Fibroblast of the aortic adventitia (primary cell): Measurements from ENCODE around the gene ARL16. TPM values are rescaled to one million over a fixed set of nuclear protein-coding genes. Genes with fewer than 3 reads are reported as not detected.

Experiments
- DNase-seq: peaks from one replicate; pipeline ENCODE4 v3.0.0-alpha.2; 2010; ENCODE audit warnings: low read depth
- H3K4me3 ChIP-seq: 2 replicates; pipeline ENCODE4 v1.5.1; 2011; ENCODE audit warnings: low read depth, mild to moderate bottlenecking, control low read depth, low read length, moderate library complexity
- small RNA-seq: library from RNA; depleted of rRNA; stranded (forward); fragments of <200 nt; gene quantifications from one replicate; pipeline ENCODE3, GENCODE V24; 2012
- total RNA-seq: library from RNA; depleted of rRNA; stranded (reverse); fragments of >200 nt; gene quantifications from 2 replicates; pipeline ENCODE4 v1.2.3, GENCODE V29; 2012; ENCODE audit warnings: low replicate concordance
- TF ChIP-seq, protein P1 (sequence below): IDR thresholded peaks from 2 replicates; pipeline ENCODE4 v1.5.1; 2011; ENCODE audit warnings: mild to moderate bottlenecking, low read length, control low read depth, inconsistent platforms; ENCODE audit not compliant: insufficient read depth

ARL16 gene
- total RNA-seq, 1 donor = 26.4 TPM

DNA sequence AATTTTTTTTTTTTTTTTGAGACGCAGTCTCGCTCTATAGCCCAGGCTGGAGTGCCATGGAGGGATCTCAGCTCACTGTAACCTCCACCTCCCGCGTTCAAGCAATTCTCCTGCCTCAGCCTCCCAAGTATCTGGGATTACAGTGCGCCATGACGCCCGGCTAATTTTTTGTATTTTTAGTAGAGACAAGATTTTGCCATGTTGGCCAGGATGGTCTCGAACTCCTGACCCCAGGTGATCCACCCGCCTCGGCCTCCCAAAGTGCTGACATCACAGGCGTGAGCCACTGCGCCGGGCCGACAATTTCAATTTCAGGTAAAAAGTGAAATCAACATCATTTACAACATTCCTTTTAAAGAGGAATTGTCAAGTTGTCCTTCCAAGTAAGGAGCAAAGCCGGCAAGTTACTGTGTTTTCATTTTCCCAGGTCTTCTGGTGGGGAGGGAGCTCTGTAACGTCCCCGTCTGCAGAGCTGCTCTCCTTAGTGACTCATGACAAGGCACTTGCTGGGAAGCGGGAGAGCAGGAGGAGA lies 47.6 kb downstream of the ARL16 start:
- TF ChIP-seq, protein P1, sequence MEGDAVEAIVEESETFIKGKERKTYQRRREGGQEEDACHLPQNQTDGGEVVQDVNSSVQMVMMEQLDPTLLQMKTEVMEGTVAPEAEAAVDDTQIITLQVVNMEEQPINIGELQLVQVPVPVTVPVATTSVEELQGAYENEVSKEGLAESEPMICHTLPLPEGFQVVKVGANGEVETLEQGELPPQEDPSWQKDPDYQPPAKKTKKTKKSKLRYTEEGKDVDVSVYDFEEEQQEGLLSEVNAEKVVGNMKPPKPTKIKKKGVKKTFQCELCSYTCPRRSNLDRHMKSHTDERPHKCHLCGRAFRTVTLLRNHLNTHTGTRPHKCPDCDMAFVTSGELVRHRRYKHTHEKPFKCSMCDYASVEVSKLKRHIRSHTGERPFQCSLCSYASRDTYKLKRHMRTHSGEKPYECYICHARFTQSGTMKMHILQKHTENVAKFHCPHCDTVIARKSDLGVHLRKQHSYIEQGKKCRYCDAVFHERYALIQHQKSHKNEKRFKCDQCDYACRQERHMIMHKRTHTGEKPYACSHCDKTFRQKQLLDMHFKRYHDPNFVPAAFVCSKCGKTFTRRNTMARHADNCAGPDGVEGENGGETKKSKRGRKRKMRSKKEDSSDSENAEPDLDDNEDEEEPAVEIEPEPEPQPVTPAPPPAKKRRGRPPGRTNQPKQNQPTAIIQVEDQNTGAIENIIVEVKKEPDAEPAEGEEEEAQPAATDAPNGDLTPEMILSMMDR = no peak
- peak overlapping the region; percentile 91 for H3K4me3 ChIP-seq
- no peak for DNase-seq

DNA sequence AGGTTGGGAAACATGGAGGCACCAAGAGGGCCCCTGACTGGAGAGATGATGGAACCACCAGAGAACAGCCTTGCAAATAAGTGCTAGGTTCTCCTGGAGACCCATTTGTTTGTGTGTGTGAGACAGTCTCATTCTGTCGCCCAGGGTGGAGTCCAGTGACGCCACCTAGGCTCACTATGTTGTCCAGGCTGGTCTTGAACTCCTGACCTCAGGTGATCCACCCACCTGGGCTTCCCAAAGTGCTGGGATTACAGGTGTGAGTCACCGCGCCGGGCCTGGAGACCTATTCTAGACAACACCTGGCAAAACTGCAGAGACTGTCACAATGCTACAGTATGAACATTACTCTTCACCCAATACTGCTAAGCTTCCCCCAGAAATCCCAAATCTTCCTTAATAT lies 48.2 kb downstream of the ARL16 start:
- TF ChIP-seq, protein P1 = no peak
- peak overlapping the region; percentile 91 for H3K4me3 ChIP-seq
- DNase-seq = no peak

DNA sequence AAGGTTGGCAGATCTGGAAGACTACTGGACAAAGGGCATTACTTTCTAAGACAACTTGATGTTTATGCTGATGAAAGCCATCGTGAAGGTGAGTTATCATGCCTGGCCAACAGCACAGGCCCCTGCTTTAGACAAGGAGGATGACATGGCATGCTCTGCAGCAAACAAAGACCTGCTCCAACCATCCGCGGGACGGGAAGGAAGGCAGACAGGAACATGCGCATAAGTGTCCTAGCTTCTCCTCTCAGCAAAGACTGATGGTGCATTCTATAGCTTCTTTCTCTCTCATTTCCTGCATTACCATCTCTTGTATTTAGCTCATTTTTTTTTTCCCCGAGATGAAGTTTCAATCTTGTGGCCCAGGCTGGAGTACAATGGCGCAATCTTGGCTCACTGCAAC lies 52.1 kb downstream of the ARL16 start:
- TF ChIP-seq, protein P1 = no peak
- H3K4me3 ChIP-seq = no peak overlapping the region
- DNase-seq = no peak

Small RNA genes lying within 50 kb of the gene (small RNA-seq; reads per million reads assigned to genes)
- gene MIR6786 = not detected

Other genes with a start within 250 kb of the ARL16 start
- gene ACTG1, start 171.0 kb downstream of the ARL16 start, total RNA-seq = 3,211 and 6,650 TPM in 2 replicates
- 1.3 and 1.8 TPM in 2 replicates for gene FSCN2, start 155.4 kb downstream of the ARL16 start, total RNA-seq
- gene FAAP100, start 131.4 kb downstream of the ARL16 start, total RNA-seq = 31.7 and 32.4 TPM in 2 replicates
- 34.4 and 60.3 TPM in 2 replicates for gene NPLOC4, start 46.7 kb downstream of the ARL16 start, total RNA-seq
- 2.7 and 4.5 TPM in 2 replicates for gene TSPAN10, start 46.6 kb downstream of the ARL16 start, total RNA-seq
- gene PDE6G, start 27.3 kb downstream of the ARL16 start, total RNA-seq = 0.63 TPM in 1 of 2 replicates, not detected in the other
- 20.7 and 22.2 TPM in 2 replicates for gene OXLD1, start 17.2 kb downstream of the ARL16 start, total RNA-seq
- 7.0 and 12.0 TPM in 2 replicates for gene CCDC137, start 17.1 kb downstream of the ARL16 start, total RNA-seq
- gene HGS, start 214 bp upstream of the ARL16 start, total RNA-seq = 89.0 and 94.7 TPM in 2 replicates
- 19.2 and 23.7 TPM in 2 replicates for gene MRPL12, start 19.6 kb upstream of the ARL16 start, total RNA-seq
- 4.1 and 19.3 TPM in 2 replicates for gene SLC25A10, start 28.5 kb upstream of the ARL16 start, total RNA-seq
- not detected in 2 replicates for gene GCGR, start 120.4 kb upstream of the ARL16 start, total RNA-seq
- gene MCRIP1, start 149.5 kb upstream of the ARL16 start, total RNA-seq = 130 and 195 TPM in 2 replicates
- not detected in 2 replicates for gene PPP1R27, start 151.3 kb upstream of the ARL16 start, total RNA-seq
- gene P4HB, start 176.7 kb upstream of the ARL16 start, total RNA-seq = 763 and 1,500 TPM in 2 replicates
- 95.1 and 149 TPM in 2 replicates for gene ARHGDIA, start 187.5 kb upstream of the ARL16 start, total RNA-seq
- gene ALYREF, start 207.8 kb upstream of the ARL16 start, total RNA-seq = 43.6 and 77.3 TPM in 2 replicates
- gene ANAPC11, start 207.9 kb upstream of the ARL16 start, total RNA-seq = 172 and 178 TPM in 2 replicates
- 1.3 and 1.4 TPM in 2 replicates for gene NPB, start 218.4 kb upstream of the ARL16 start, total RNA-seq
- gene PCYT2, start 227.6 kb upstream of the ARL16 start, total RNA-seq = 20.3 and 36.7 TPM in 2 replicates
- gene SIRT7, start 234.4 kb upstream of the ARL16 start, total RNA-seq = 12.7 and 18.1 TPM in 2 replicates
- 19.1 and 28.0 TPM in 2 replicates for gene MAFG, start 243.9 kb upstream of the ARL16 start, total RNA-seq